NCI-H526 (cell line): ENCODE data around the gene SNCAIP.
"Not testable (repeated sequence)": the region's sequence is repeated elsewhere in the genome, so short reads cannot be mapped to it uniquely, and the experiment has no call there.

Experiments used
- DNase-seq, 2 experiments: peaks; one replicate each; lab custom pipeline; 2025; lab: John Stamatoyannopoulos, UW

SNCAIP gene

GRCh38 chr5:122468351-122469116 lies 156.5 kb downstream of the SNCAIP start:
- no peak for DNase-seq

GRCh38 chr5:122469384-122469919 lies 157.4 kb downstream of the SNCAIP start:
- DNase-seq, result no peak

GRCh38 chr5:122470365-122470764 lies 158.3 kb downstream of the SNCAIP start:
- DNase-seq, result no peak

- no peak for DNase-seq
Measured at GRCh38 chr5:122471031-122471751, 159.2 kb downstream of the SNCAIP start.

GRCh38 chr5:122471752-122472061 lies 159.7 kb downstream of the SNCAIP start:
- DNase-seq, result no peak

- DNase-seq, result no peak
Measured at GRCh38 chr5:122473138-122473843, 161.3 kb downstream of the SNCAIP start.

- no peak for DNase-seq
Measured at GRCh38 chr5:122473941-122474340, 161.9 kb downstream of the SNCAIP start.

GRCh38 chr5:122478741-122479442 lies 166.9 kb downstream of the SNCAIP start:
- DNase-seq, result no peak

- no peak for DNase-seq
Measured at GRCh38 chr5:122480146-122480545, 168.1 kb downstream of the SNCAIP start.

GRCh38 chr5:122484103-122484502 lies 172.1 kb downstream of the SNCAIP start:
- no peak for DNase-seq

GRCh38 chr5:122485226-122485625 lies 173.2 kb downstream of the SNCAIP start:
- DNase-seq, result no peak

GRCh38 chr5:122486616-122487015 lies 174.6 kb downstream of the SNCAIP start:
- DNase-seq, result not testable (repeated sequence)

GRCh38 chr5:122490718-122491117 lies 178.7 kb downstream of the SNCAIP start:
- no peak for DNase-seq

GRCh38 chr5:122492675-122493074 lies 180.6 kb downstream of the SNCAIP start:
- DNase-seq, result peak in 1 of 2 experiments; percentile 31

- no peak for DNase-seq
Measured at GRCh38 chr5:122493091-122494021, 181.3 kb downstream of the SNCAIP start.

- no peak for DNase-seq
Measured at GRCh38 chr5:122494109-122494508, 182.1 kb downstream of the SNCAIP start.

GRCh38 chr5:122498163-122498562 lies 186.1 kb downstream of the SNCAIP start:
- DNase-seq, result peak in 1 of 2 experiments; percentile 12

- DNase-seq, result no peak
Measured at GRCh38 chr5:122499585-122499984, 187.5 kb downstream of the SNCAIP start.

GRCh38 chr5:122500245-122501088 lies 188.4 kb downstream of the SNCAIP start:
- peak in 1 of 2 experiments; percentile 54 for DNase-seq

- DNase-seq, result no peak
Measured at GRCh38 chr5:122501089-122501435, 189.0 kb downstream of the SNCAIP start.
